Mesenchymal stem cell (in vitro differentiated cells and primary cell): ENCODE results near the gene C12orf60.

Experiments
- DNase-seq: peaks from one replicate; pipeline ENCODE4 v3.0.0-alpha.2; 2013
- H2AFZ ChIP-seq: one replicate; pipeline ENCODE4 v1.6.1; 2013; ENCODE audit warnings: low read depth, mild to moderate bottlenecking, control low read depth, inconsistent platforms, low read length, moderate library complexity
- H2AK5ac ChIP-seq: 2 replicates; pipeline ENCODE4 v1.6.1; 2013; ENCODE audit warnings: low read length, moderate library complexity, mild to moderate bottlenecking, inconsistent platforms; ENCODE audit not compliant: severe bottlenecking
- H2BK120ac ChIP-seq: one replicate; pipeline ENCODE4 v1.6.1; 2013; ENCODE audit warnings: low read depth, mild to moderate bottlenecking, inconsistent platforms, low read length, moderate library complexity
- H2BK12ac ChIP-seq, 2 experiments: one replicate each; pipeline ENCODE4 v1.6.1; 2013; ENCODE audit warnings: inconsistent platforms in 2 of 2, low read length in 2 of 2, mild to moderate bottlenecking in 2 of 2, moderate library complexity in 2 of 2, control low read depth in 1 of 2
- H2BK15ac ChIP-seq: one replicate; pipeline ENCODE4 v1.6.1; 2013; ENCODE audit warnings: mild to moderate bottlenecking, low read depth, inconsistent platforms; ENCODE audit not compliant: poor library complexity, severe bottlenecking
- H2BK5ac ChIP-seq: 2 replicates; pipeline ENCODE4 v1.6.1; 2013; ENCODE audit warnings: low read depth, mild to moderate bottlenecking, low read length, control low read depth, inconsistent platforms; ENCODE audit not compliant: poor library complexity, severe bottlenecking
- H3K14ac ChIP-seq, 2 experiments: one replicate each; pipeline ENCODE4 v1.6.1; 2013; ENCODE audit warnings: inconsistent platforms in 2 of 2, low read length in 2 of 2, control low read depth in 1 of 2, mild to moderate bottlenecking in 1 of 2, moderate library complexity in 1 of 2
- H3K18ac ChIP-seq, 2 experiments: one replicate each; pipeline ENCODE4 v1.6.1; 2013; ENCODE audit warnings: inconsistent platforms in 2 of 2, low read length in 2 of 2, control low read depth in 1 of 2, low read depth in 1 of 2, mild to moderate bottlenecking in 1 of 2
- H3K23ac ChIP-seq, 2 experiments: one replicate each; pipeline ENCODE4 v1.6.1; 2013; ENCODE audit warnings: inconsistent platforms in 2 of 2, low read length in 2 of 2, mild to moderate bottlenecking in 2 of 2, moderate library complexity in 2 of 2, control low read depth in 1 of 2
- H3K27ac ChIP-seq: 2 replicates; pipeline ENCODE4 v1.5.1; 2013; ENCODE audit warnings: mild to moderate bottlenecking, moderate library complexity, low read length, control low read depth, inconsistent platforms; ENCODE audit not compliant: poor library complexity, severe bottlenecking
- H3K27me3 ChIP-seq, 2 experiments: 2 replicates each; pipeline versions ENCODE4 v1.6.1 to v1.7.0; 2013; ENCODE audit warnings: low read length in 2 of 2, mild to moderate bottlenecking in 2 of 2, moderate library complexity in 2 of 2, control low read depth in 1 of 2, inconsistent platforms in 1 of 2; ENCODE audit not compliant: control insufficient read depth in 1 of 2, insufficient read depth in 1 of 2
- H3K36me3 ChIP-seq, 2 experiments: 2 replicates each; pipeline versions ENCODE4 v1.6.1 to v1.7.0; 2013; ENCODE audit warnings: low read length in 2 of 2, control low read depth in 1 of 2, inconsistent platforms in 1 of 2, low read depth in 1 of 2, mild to moderate bottlenecking in 1 of 2; ENCODE audit not compliant: insufficient read depth in 2 of 2, control insufficient read depth in 1 of 2
- H3K4ac ChIP-seq, 2 experiments: one replicate each; pipeline ENCODE4 v1.6.1; 2013; ENCODE audit warnings: inconsistent platforms in 2 of 2, low read length in 2 of 2, mild to moderate bottlenecking in 2 of 2, moderate library complexity in 2 of 2, control low read depth in 1 of 2, low read depth in 1 of 2
- H3K4me1 ChIP-seq: 2 replicates; pipeline ENCODE4 v1.6.1; 2013; ENCODE audit warnings: low read depth, low read length, control low read depth; ENCODE audit not compliant: control insufficient read depth, insufficient read depth
- H3K4me2 ChIP-seq: 2 replicates; pipeline ENCODE4 v1.6.1; 2013; ENCODE audit warnings: low read length, mild to moderate bottlenecking, inconsistent platforms; ENCODE audit not compliant: poor library complexity, severe bottlenecking
- H3K4me3 ChIP-seq, 2 experiments: 2 replicates each; pipeline versions ENCODE4 v1.5.1 to v1.7.0; 2013; ENCODE audit warnings: low read length in 2 of 2, mild to moderate bottlenecking in 2 of 2, control low read depth in 1 of 2, low read depth in 1 of 2; ENCODE audit not compliant: insufficient read depth in 1 of 2
- H3K79me1 ChIP-seq: replicated peaks from 2 replicates; pipeline ENCODE4 v1.6.1; 2013; ENCODE audit warnings: mild to moderate bottlenecking, control low read depth, low read length, inconsistent platforms; ENCODE audit not compliant: poor library complexity, severe bottlenecking
- H3K9ac ChIP-seq: 2 replicates; pipeline ENCODE4 v1.7.0; 2013; ENCODE audit warnings: mild to moderate bottlenecking, low read length, moderate library complexity
- H3K9me3 ChIP-seq: 2 replicates; pipeline ENCODE4 v1.7.0; 2013; ENCODE audit warnings: mild to moderate bottlenecking, low read length; ENCODE audit not compliant: control insufficient read depth
- H4K8ac ChIP-seq: one replicate; pipeline ENCODE4 v1.6.1; 2013; ENCODE audit warnings: inconsistent platforms, mild to moderate bottlenecking, low read length, moderate library complexity
- H4K91ac ChIP-seq: one replicate; pipeline ENCODE4 v1.6.1; 2013; ENCODE audit warnings: mild to moderate bottlenecking, low read length, inconsistent platforms
- WGBS: methylation state at CpG from one replicate; pipeline ENCODE4 v1.1.7; 2013; ENCODE audit warnings: mixed read lengths; 5-methylcytosine and 5-hydroxymethylcytosine counted together

C12orf60 gene

GRCh38 chr12:14852880-14853279 lies 49.4 kb downstream of the C12orf60 start:
- Histone ChIP-seq H4K91ac (no peak overlapping the region), H2BK5ac (no peak overlapping the region), H3K14ac (no peak overlapping the region), H2AFZ (no peak overlapping the region), H3K23ac (no peak overlapping the region), H3K27ac (no peak overlapping the region), H3K4ac (no peak overlapping the region), H3K4me3 (no peak overlapping the region), H2BK15ac (no peak overlapping the region), H4K8ac (no peak overlapping the region), H3K18ac (no peak overlapping the region), H3K9ac (no peak overlapping the region), H2BK120ac (no peak overlapping the region), H3K9me3 (no peaks in the 10 kb centered on the region), H2BK12ac (no peak overlapping the region), H2AK5ac (no peak overlapping the region), H3K36me3 (no peaks in the 10 kb centered on the region), H3K27me3 (no peaks in the 10 kb centered on the region), H3K4me1 (no peaks in the 10 kb centered on the region), H3K79me1 (no peaks in the 10 kb centered on the region), H3K4me2 (no peak overlapping the region)
- no peak for DNase-seq

DNA sequence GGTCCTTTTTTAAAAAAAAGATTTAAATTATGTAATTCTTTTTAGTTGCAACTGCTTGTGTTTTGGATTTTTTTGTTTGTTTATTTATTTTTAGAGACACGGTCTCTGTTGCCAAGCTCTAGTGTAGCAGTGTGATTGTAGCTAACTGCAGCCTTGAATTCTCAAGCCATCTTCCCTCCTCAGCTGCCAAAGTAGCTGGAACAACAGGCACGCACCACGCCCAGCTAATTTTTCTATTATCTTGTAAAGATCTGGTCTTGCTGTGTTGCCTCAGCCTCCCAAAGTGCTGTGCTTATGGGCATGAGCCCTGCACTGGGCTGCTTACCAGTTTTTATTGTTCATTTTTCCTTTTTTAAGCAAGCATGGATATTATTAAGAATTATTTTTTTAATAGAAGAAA lies 50.5 kb downstream of the C12orf60 start:
- no peaks in the 10 kb centered on the region for H3K4me1 ChIP-seq
- no peak overlapping the region for H3K18ac ChIP-seq
- 43% methylated on average over 3 of the region's 3 CpGs for WGBS

DNA sequence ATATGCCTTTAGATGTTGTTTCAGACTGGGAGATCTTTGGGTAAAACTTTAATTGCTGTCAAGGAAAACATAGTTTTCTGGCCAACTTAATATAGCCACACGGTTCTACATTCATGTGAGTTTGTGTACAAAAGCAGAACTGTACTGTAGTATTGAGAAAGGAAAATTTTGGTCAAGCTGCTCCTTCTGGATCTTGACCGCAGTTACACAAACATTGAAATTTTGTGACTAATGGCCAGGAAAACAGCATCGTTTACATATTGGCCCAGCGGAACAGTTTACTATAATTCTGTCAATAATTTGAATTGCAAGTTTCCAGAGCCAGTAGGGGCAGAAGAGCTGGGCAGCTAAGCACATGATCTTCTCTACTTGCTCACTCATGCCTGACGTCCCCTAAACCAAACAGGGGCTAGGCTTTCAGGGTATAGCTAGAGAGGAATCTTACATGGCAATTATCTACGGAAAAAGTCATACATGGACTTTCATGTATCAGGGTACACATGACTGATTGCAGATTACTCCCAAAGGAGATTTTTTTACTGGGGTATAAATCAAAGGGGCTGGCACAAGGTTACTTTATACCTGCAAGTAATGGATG lies 51.2 kb downstream of the C12orf60 start:
- DNase-seq: peak; percentile 68
- Histone ChIP-seq H3K9me3 (peaks cover 7% of the 10 kb centered on the region), H2BK120ac (no peak overlapping the region), H3K4me2 (no peak overlapping the region), H2AK5ac (no peak overlapping the region), H3K36me3 (no peaks in the 10 kb centered on the region), H3K18ac (no peak overlapping the region), H3K4me1 (no peaks in the 10 kb centered on the region), H2BK15ac (no peak overlapping the region), H2BK5ac (no peak overlapping the region), H3K27ac (no peak overlapping the region), H3K27me3 (no peaks in the 10 kb centered on the region), H3K79me1 (no peaks in the 10 kb centered on the region), H3K4ac (no peak overlapping the region), H3K9ac (peak overlapping the region; percentile 59), H3K14ac (no peak overlapping the region), H2AFZ (no peak overlapping the region), H3K23ac (no peak overlapping the region), H4K8ac (no peak overlapping the region), H4K91ac (no peak overlapping the region), H3K4me3 (no peak overlapping the region), H2BK12ac (no peak overlapping the region)
- 56% methylated on average over 6 of the region's 6 CpGs for WGBS

More for the DNA sequence above, 50.5 kb downstream of the C12orf60 start:
- no peak overlapping the region for H3K4me2 ChIP-seq
- no peaks in the 10 kb centered on the region for H3K9me3 ChIP-seq
- no peak overlapping the region for H2BK5ac ChIP-seq
- H3K14ac ChIP-seq: no peak overlapping the region
- H3K27ac ChIP-seq: no peak overlapping the region
- H2BK120ac ChIP-seq: no peak overlapping the region
- H3K27me3 ChIP-seq: no peaks in the 10 kb centered on the region
- peak overlapping the region in 1 of 2 experiments; percentile 69 for H3K4ac ChIP-seq
- no peak overlapping the region for H3K23ac ChIP-seq
- no peak overlapping the region for H2BK15ac ChIP-seq
- DNase-seq: no peak
- H3K4me3 ChIP-seq: no peak overlapping the region
- no peaks in the 10 kb centered on the region for H3K36me3 ChIP-seq
- no peak overlapping the region for H2AK5ac ChIP-seq
- H2BK12ac ChIP-seq: no peak overlapping the region
- no peak overlapping the region for H4K8ac ChIP-seq
- peak overlapping the region; percentile 59 for H3K9ac ChIP-seq
- no peak overlapping the region for H4K91ac ChIP-seq
- no peak overlapping the region for H2AFZ ChIP-seq
- no peaks in the 10 kb centered on the region for H3K79me1 ChIP-seq

GRCh38 chr12:14858513-14858912 lies 55.0 kb downstream of the C12orf60 start:
- WGBS: 86% methylated on average over 1 of the region's 1 CpG
- no peak overlapping the region for H2BK120ac ChIP-seq
- H2BK12ac ChIP-seq: no peak overlapping the region
- H4K91ac ChIP-seq: no peak overlapping the region
- H3K4me2 ChIP-seq: no peak overlapping the region
- no peak overlapping the region for H2AK5ac ChIP-seq
- H3K9me3 ChIP-seq: peaks cover 16% of the 10 kb centered on the region
- no peaks in the 10 kb centered on the region for H3K27me3 ChIP-seq
- no peak overlapping the region for H3K4ac ChIP-seq
- no peak overlapping the region for H2AFZ ChIP-seq
- H3K23ac ChIP-seq: no peak overlapping the region
- H3K27ac ChIP-seq: no peak overlapping the region
- no peak overlapping the region for H3K4me3 ChIP-seq
- H2BK5ac ChIP-seq: no peak overlapping the region
- no peaks in the 10 kb centered on the region for H3K36me3 ChIP-seq
- no peak overlapping the region for H3K14ac ChIP-seq
- H3K9ac ChIP-seq: no peak overlapping the region
- no peak overlapping the region for H2BK15ac ChIP-seq
- H3K18ac ChIP-seq: no peak overlapping the region
- no peak for DNase-seq
- H4K8ac ChIP-seq: no peak overlapping the region
- H3K79me1 ChIP-seq: no peaks in the 10 kb centered on the region
- no peaks in the 10 kb centered on the region for H3K4me1 ChIP-seq
